Trophoblast cell (in vitro differentiated cells and primary cell): ENCODE results near the gene ITFG1.

Experiments
- DNase-seq, 2 donors: peaks; one replicate each; pipeline ENCODE4 v3.0.0-alpha.2; 2016
- H2AFZ ChIP-seq: 2 replicates; pipeline ENCODE4 v1.6.1; 2013; ENCODE audit warnings: low read length, moderate library complexity, mild to moderate bottlenecking; ENCODE audit not compliant: insufficient read depth, poor library complexity
- H2AK5ac ChIP-seq: 2 replicates; pipeline ENCODE4 v1.6.1; 2013; ENCODE audit warnings: mild to moderate bottlenecking, low read length
- H2BK120ac ChIP-seq: 2 replicates; pipeline ENCODE4 v1.6.1; 2013; ENCODE audit warnings: low read length, mild to moderate bottlenecking, moderate library complexity; ENCODE audit not compliant: insufficient read depth, poor library complexity
- H2BK12ac ChIP-seq: 2 replicates; pipeline ENCODE4 v1.6.1; 2013; ENCODE audit warnings: mild to moderate bottlenecking, low read length, moderate library complexity
- H2BK5ac ChIP-seq: 2 replicates; pipeline ENCODE4 v1.6.1; 2013; ENCODE audit warnings: low read length, low read depth, moderate library complexity, mild to moderate bottlenecking; ENCODE audit not compliant: poor library complexity
- H3K14ac ChIP-seq: 2 replicates; pipeline ENCODE4 v1.6.1; 2013; ENCODE audit warnings: mild to moderate bottlenecking, low read length
- H3K18ac ChIP-seq: 2 replicates; pipeline ENCODE4 v1.6.1; 2013; ENCODE audit warnings: mild to moderate bottlenecking, low read length
- H3K23ac ChIP-seq: 2 replicates; pipeline ENCODE4 v1.6.1; 2013; ENCODE audit warnings: low read length
- H3K27ac ChIP-seq: 2 replicates; pipeline ENCODE4 v1.5.1; 2013; ENCODE audit warnings: low read depth, mild to moderate bottlenecking, inconsistent platforms, low read length, moderate library complexity
- H3K27me3 ChIP-seq: 2 replicates; pipeline ENCODE4 v1.6.1; 2013; ENCODE audit warnings: inconsistent platforms, mild to moderate bottlenecking, low read length, moderate library complexity; ENCODE audit not compliant: insufficient read depth
- H3K36me3 ChIP-seq, 2 experiments: 1 replicate in 1 of 2; 2 replicates in 1 of 2; pipeline ENCODE4 v1.6.1; 2013; ENCODE audit warnings: low read length in 2 of 2, mild to moderate bottlenecking in 2 of 2, moderate library complexity in 1 of 2; ENCODE audit not compliant: insufficient read depth in 2 of 2, control insufficient read depth in 1 of 2
- H3K4ac ChIP-seq: 2 replicates; pipeline ENCODE4 v1.6.1; 2013; ENCODE audit warnings: low read depth, mild to moderate bottlenecking, low read length, moderate library complexity
- H3K4me1 ChIP-seq, 2 experiments: 1 replicate in 1 of 2; 2 replicates in 1 of 2; pipeline ENCODE4 v1.6.1; 2013; ENCODE audit warnings: low read length in 2 of 2, mild to moderate bottlenecking in 2 of 2, moderate library complexity in 1 of 2; ENCODE audit not compliant: insufficient read depth in 2 of 2, control insufficient read depth in 1 of 2
- H3K4me2 ChIP-seq: 2 replicates; pipeline ENCODE4 v1.6.1; 2013; ENCODE audit warnings: inconsistent platforms, mild to moderate bottlenecking, low read length, moderate library complexity
- H3K4me3 ChIP-seq: 2 replicates; pipeline ENCODE4 v1.5.1; 2013; ENCODE audit warnings: mild to moderate bottlenecking, low read depth, low read length, inconsistent platforms
- H3K79me1 ChIP-seq: one replicate; pipeline ENCODE4 v1.6.1; 2013; ENCODE audit warnings: low read length
- H3K79me2 ChIP-seq: 2 replicates; pipeline ENCODE4 v1.6.1; 2013; ENCODE audit warnings: low read length, mild to moderate bottlenecking; ENCODE audit not compliant: control insufficient read depth, insufficient read depth, poor library complexity
- H3K9ac ChIP-seq: 2 replicates; pipeline ENCODE4 v1.6.1; 2013; ENCODE audit warnings: mild to moderate bottlenecking, low read length
- H3K9me3 ChIP-seq: 2 replicates; pipeline ENCODE4 v1.6.1; 2013; ENCODE audit warnings: low read depth, mild to moderate bottlenecking, control low read depth, inconsistent platforms, low read length; ENCODE audit not compliant: insufficient read depth
- H4K12ac ChIP-seq: 2 replicates; pipeline ENCODE4 v1.6.1; 2013; ENCODE audit warnings: low read depth, mild to moderate bottlenecking, low read length, moderate library complexity
- H4K8ac ChIP-seq: 2 replicates; pipeline ENCODE4 v1.6.1; 2013; ENCODE audit warnings: low read depth, mild to moderate bottlenecking, low read length, moderate library complexity
- H4K91ac ChIP-seq: one replicate; pipeline ENCODE4 v1.6.1; 2013; ENCODE audit warnings: low read depth, mild to moderate bottlenecking, low read length, moderate library complexity
- WGBS: extraction: QIAGEN DNeasy Blood & Tissue Kit; methylation state at CpG from one replicate; pipeline ENCODE4 v1.1.7; 2013; ENCODE audit warnings: missing lambda C conversion rate; ENCODE audit not compliant: insufficient read length, insufficient coverage; ENCODE audit errors: extremely low coverage; 5-methylcytosine and 5-hydroxymethylcytosine counted together

ITFG1 gene

GRCh38 chr16:47395733-47396498, 64.9 kb downstream of the ITFG1 start:
- Histone ChIP-seq H3K4me3 (no peak overlapping the region), H4K8ac (no peak overlapping the region), H3K9me3 (no peaks in the 10 kb centered on the region), H3K79me1 (no peaks in the 10 kb centered on the region), H3K14ac (no peak overlapping the region), H4K12ac (no peak overlapping the region), H2AK5ac (no peak overlapping the region), H3K27ac (no peak overlapping the region), H3K18ac (no peak overlapping the region), H2BK5ac (no peak overlapping the region), H3K36me3 (peaks cover 0 to 2% of the 10 kb centered on the region in 2 experiments), H3K9ac (no peak overlapping the region), H3K4me2 (no peak overlapping the region), H3K23ac (no peak overlapping the region), H3K27me3 (no peaks in the 10 kb centered on the region), H3K79me2 (no peaks in the 10 kb centered on the region), H2BK120ac (no peak overlapping the region), H2AFZ (no peak overlapping the region), H3K4me1 (no peaks in the 10 kb centered on the region), H2BK12ac (no peak overlapping the region), H4K91ac (no peak overlapping the region), H3K4ac (no peak overlapping the region)
- no peak for DNase-seq
- no CpG with 5 or more reads among the region's 4 CpGs for WGBS

- Histone ChIP-seq H3K79me1 (no peaks in the 10 kb centered on the region), H3K18ac (no peak overlapping the region), H3K4me1 (peaks cover 2 to 3% of the 10 kb centered on the region in 2 experiments), H3K9ac (no peak overlapping the region), H3K27ac (no peak overlapping the region), H3K4ac (no peak overlapping the region), H3K79me2 (no peaks in the 10 kb centered on the region), H3K4me2 (no peak overlapping the region), H4K12ac (no peak overlapping the region), H2AK5ac (no peak overlapping the region), H3K9me3 (no peaks in the 10 kb centered on the region), H3K27me3 (no peaks in the 10 kb centered on the region), H4K8ac (no peak overlapping the region), H2AFZ (no peak overlapping the region), H4K91ac (no peak overlapping the region), H2BK120ac (no peak overlapping the region), H2BK5ac (no peak overlapping the region), H3K14ac (no peak overlapping the region), H3K4me3 (no peak overlapping the region), H2BK12ac (no peak overlapping the region), H3K36me3 (peaks cover 0 to under 1% of the 10 kb centered on the region in 2 experiments), H3K23ac (no peak overlapping the region)
- WGBS: no CpG with 5 or more reads among the region's 8 CpGs
- no peak for DNase-seq
These were observed 68.8 kb downstream of the ITFG1 start for GRCh38 chr16:47392081-47392480.

- no peak overlapping the region for H3K23ac ChIP-seq
- peak overlapping the region; percentile 56 for H4K8ac ChIP-seq
- H3K79me2 ChIP-seq: no peaks in the 10 kb centered on the region
- no peak overlapping the region for H4K12ac ChIP-seq
- no peaks in the 10 kb centered on the region for H3K27me3 ChIP-seq
- H3K36me3 ChIP-seq: no peaks in the 10 kb centered on the region
- H2BK12ac ChIP-seq: no peak overlapping the region
- no peak overlapping the region for H2AK5ac ChIP-seq
- no peak overlapping the region for H3K4me3 ChIP-seq
- no peak overlapping the region for H3K4ac ChIP-seq
- no peak for DNase-seq
- H3K4me2 ChIP-seq: no peak overlapping the region
- no peak overlapping the region for H4K91ac ChIP-seq
- no peak overlapping the region for H3K9ac ChIP-seq
- H3K27ac ChIP-seq: peak overlapping the region; percentile 57
- no peak overlapping the region for H2BK5ac ChIP-seq
- H2AFZ ChIP-seq: no peak overlapping the region
- no CpG with 5 or more reads among the region's 4 CpGs for WGBS
- no peak overlapping the region for H3K14ac ChIP-seq
- no peak overlapping the region for H2BK120ac ChIP-seq
- H3K79me1 ChIP-seq: peaks cover 2% of the 10 kb centered on the region
- H3K9me3 ChIP-seq: no peaks in the 10 kb centered on the region
- no peak overlapping the region for H3K18ac ChIP-seq
- H3K4me1 ChIP-seq: peaks cover 7 to 9% of the 10 kb centered on the region in 2 experiments
These were observed 72.2 kb downstream of the ITFG1 start for GRCh38 chr16:47388705-47389104.

GRCh38 chr16:47387026-47387734, 73.7 kb downstream of the ITFG1 start:
- H3K9me3 ChIP-seq: no peaks in the 10 kb centered on the region
- H3K27ac ChIP-seq: no peak overlapping the region
- no peak overlapping the region for H3K18ac ChIP-seq
- no peak overlapping the region for H3K4me3 ChIP-seq
- no peak overlapping the region for H3K4ac ChIP-seq
- no peak overlapping the region for H2AFZ ChIP-seq
- H3K79me1 ChIP-seq: peaks cover 2% of the 10 kb centered on the region
- H3K4me2 ChIP-seq: no peak overlapping the region
- no peak overlapping the region for H4K91ac ChIP-seq
- H2BK5ac ChIP-seq: no peak overlapping the region
- peaks cover 7 to 9% of the 10 kb centered on the region in 2 experiments for H3K4me1 ChIP-seq
- no peak overlapping the region for H4K12ac ChIP-seq
- no peak for DNase-seq
- H2BK12ac ChIP-seq: no peak overlapping the region
- H4K8ac ChIP-seq: no peak overlapping the region
- H3K27me3 ChIP-seq: no peaks in the 10 kb centered on the region
- no peak overlapping the region for H2AK5ac ChIP-seq
- WGBS: no CpG with 5 or more reads among the region's 3 CpGs
- no peak overlapping the region for H3K14ac ChIP-seq
- no peaks in the 10 kb centered on the region for H3K79me2 ChIP-seq
- H3K9ac ChIP-seq: no peak overlapping the region
- H3K36me3 ChIP-seq: no peaks in the 10 kb centered on the region
- H2BK120ac ChIP-seq: no peak overlapping the region
- no peak overlapping the region for H3K23ac ChIP-seq
